ENCODE measurements around the gene MEF2D.

DNA sequence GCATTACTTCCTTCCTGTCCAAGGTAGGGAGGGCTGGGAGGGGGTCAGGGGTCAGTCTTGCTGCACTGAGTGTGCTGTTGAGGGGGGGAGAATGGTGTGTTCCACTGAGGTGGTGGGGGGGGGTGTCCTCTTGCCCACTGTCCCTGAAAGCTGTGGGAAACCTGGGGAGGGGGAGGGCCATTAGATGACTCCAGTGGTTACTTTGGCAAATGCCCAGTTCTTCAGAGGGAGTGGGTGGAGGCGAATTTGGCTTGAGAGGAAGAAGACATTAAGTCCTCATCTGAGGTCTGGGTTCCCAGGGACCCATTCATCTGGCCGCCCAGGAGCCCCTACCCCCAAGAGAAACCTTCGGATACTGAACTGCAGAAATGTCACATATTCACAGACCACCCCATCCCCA lies 36.2 kb downstream of the MEF2D start:
- TF ChIP-seq, protein P1, sequence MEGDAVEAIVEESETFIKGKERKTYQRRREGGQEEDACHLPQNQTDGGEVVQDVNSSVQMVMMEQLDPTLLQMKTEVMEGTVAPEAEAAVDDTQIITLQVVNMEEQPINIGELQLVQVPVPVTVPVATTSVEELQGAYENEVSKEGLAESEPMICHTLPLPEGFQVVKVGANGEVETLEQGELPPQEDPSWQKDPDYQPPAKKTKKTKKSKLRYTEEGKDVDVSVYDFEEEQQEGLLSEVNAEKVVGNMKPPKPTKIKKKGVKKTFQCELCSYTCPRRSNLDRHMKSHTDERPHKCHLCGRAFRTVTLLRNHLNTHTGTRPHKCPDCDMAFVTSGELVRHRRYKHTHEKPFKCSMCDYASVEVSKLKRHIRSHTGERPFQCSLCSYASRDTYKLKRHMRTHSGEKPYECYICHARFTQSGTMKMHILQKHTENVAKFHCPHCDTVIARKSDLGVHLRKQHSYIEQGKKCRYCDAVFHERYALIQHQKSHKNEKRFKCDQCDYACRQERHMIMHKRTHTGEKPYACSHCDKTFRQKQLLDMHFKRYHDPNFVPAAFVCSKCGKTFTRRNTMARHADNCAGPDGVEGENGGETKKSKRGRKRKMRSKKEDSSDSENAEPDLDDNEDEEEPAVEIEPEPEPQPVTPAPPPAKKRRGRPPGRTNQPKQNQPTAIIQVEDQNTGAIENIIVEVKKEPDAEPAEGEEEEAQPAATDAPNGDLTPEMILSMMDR (IDR thresholded peaks at IDR 0.05; ENCODE audit: low read depth, low read length, poor library complexity, severe bottlenecking), result no peak
- TF ChIP-seq EZH2phosphoT487 (IDR thresholded peaks at IDR 0.05; ENCODE audit: borderline replicate concordance, low read length), result no peak

All from DOHH2 (cell line).